Activated T-helper 17 cell treated with anti-CD3 and anti-CD28 coated beads, Interleukin-2, amount 50 U/mL, for 72 hours (primary cell): ENCODE measurements around the gene PNPLA7. TPM values are rescaled to one million over a fixed set of nuclear protein-coding genes. Genes with fewer than 3 reads are reported as not detected.
"Not testable (repeated sequence)": the region's sequence is repeated elsewhere in the genome, so short reads cannot be mapped to it uniquely, and the experiment has no call there.

Experiments used
- ATAC-seq: fragments of 150-1000 bp; cut with Tn5 transposase; replicated peaks from 2 replicates; pipeline ENCODE4 v1.10.0; 2021; ENCODE audit warnings: mild to moderate bottlenecking, moderate library complexity
- H3K27ac Mint-ChIP-seq: one replicate; pipeline ENCODE4 v1.8.0; 2022; ENCODE audit warnings: mixed read lengths
- H3K27me3 Mint-ChIP-seq: one replicate; pipeline ENCODE4 v1.8.0; 2022; ENCODE audit warnings: mixed read lengths
- H3K36me3 Mint-ChIP-seq: one replicate; pipeline ENCODE4 v1.8.0; 2022; ENCODE audit warnings: low read depth, mild to moderate bottlenecking, mixed read lengths
- H3K4me1 Mint-ChIP-seq: one replicate; pipeline ENCODE4 v1.8.0; 2022; ENCODE audit warnings: mixed read lengths
- H3K4me3 Mint-ChIP-seq: one replicate; pipeline ENCODE4 v1.8.0; 2022; ENCODE audit warnings: mild to moderate bottlenecking, mixed read lengths
- H3K9me3 Mint-ChIP-seq: one replicate; pipeline ENCODE4 v1.8.0; 2022; ENCODE audit warnings: mixed read lengths
- total RNA-seq, 2 donors: library from RNA; stranded (reverse); gene quantifications; one replicate each; pipeline ENCODE4 v1.2.3, GENCODE V29; 2022

Gene PNPLA7
- total RNA-seq, 2 donors from 2014 or later: 2.9 to 5.1 TPM

DNA sequence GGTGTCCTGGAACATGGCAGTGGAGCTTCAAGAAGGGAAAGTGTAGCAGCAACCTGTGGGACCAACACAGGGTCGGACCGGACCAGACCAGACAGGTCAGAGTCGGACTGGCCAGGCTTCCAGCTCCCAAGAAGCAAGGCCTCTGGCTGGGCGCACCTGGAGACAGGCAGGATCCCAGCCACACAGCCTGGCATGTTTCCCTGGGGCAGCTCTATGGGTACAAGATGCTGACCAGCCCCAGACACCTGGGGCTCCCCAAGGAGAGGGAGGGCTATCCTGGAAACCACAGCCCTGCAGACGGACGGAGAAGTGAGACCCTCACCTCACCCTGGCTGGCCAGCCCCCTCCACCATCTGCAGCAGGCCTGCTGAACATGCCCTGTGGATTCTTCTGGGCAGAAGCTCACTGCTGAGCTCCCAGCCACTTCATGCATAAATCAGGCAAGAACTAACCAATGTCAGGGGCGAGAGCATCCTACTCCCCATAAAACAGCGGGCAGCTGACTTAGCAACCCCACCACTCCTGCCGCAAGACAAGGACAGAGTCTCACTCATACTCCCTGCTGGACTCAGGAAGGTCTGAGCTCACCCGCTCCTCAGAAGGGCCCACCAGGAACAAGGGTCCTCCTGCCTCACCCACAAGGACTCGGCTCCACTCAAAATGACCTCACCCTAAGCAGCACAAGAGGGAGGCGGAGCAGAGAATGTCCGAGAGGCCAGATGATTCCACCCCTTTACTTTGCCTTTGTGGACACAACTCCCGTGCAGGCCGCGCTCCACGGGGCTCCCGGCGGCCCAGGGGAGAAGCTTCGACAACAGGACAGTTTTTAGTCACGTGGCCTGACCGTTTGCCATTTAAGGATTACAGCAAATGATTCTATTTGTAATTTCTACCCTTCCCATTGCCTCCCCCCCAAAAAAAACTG lies 31.4 kb upstream of the PNPLA7 start:
- Mint-ChIP-seq H3K4me3 (no peak overlapping the region), H3K9me3 (no peaks in the 10 kb centered on the region), H3K27ac (no peak overlapping the region), H3K36me3 (peaks cover 46% of the 10 kb centered on the region), H3K27me3 (no peaks in the 10 kb centered on the region), H3K4me1 (no peaks in the 10 kb centered on the region)
- ATAC-seq: no peak

DNA sequence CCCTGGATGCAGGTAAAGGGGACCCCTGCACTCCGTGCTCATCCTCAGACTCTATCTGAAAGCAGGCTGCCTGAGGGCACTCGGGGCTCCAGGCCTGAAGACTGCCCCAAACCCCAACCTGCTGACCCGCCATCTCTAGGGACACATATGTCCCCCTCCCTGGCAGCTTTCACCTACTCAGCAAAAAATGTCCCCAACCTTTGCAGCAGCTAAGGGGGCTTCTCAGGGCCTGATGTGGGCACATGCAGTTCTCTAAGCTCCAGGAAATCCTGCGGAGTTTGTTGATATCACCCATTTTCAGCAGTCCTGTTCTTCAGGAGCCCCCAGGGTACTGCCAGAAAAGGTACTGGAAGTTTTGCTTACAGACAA lies 30.7 kb upstream of the PNPLA7 start:
- Mint-ChIP-seq H3K9me3 (no peaks in the 10 kb centered on the region), H3K4me1 (peaks cover 3% of the 10 kb centered on the region), H3K36me3 (peaks cover 46% of the 10 kb centered on the region), H3K27me3 (no peaks in the 10 kb centered on the region), H3K27ac (no peak overlapping the region), H3K4me3 (no peak overlapping the region)
- ATAC-seq: no peak

DNA sequence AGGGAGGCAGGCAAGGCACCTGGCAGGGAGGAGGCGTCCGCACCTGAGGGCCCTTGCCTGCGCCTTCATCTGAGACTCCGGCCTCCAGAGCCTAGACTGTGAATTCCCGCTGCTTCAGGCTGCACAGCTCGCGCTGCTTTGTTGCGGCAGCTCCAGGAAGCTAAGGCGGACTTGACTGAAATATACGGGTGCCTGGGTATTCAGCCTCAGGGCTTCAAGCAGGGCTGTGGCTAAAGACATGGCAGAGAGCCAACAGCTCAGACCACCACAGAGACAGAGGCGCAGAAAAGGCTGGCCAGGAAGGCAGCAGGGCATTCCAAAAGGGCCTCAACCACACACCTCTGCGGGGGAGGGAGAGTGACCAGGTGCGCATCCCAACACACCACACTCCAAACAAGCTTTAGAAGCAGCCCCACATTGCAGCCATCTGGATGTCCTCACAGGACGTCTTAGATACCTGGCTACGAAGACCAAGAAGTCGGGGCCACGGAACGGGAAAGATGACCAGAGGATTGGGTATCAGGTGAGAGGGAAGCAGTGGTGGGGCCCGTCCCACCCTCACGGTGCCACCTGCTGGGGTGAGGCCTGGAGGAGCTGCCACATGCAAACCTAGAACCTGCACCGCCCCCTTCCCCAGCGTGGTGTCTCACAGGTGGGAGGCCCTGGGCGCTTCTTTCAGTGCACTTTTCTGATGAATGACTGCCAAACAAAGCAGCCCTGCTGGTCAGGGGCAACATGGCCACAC lies 30.2 kb upstream of the PNPLA7 start:
- Mint-ChIP-seq H3K9me3 (no peaks in the 10 kb centered on the region), H3K36me3 (peaks cover 46% of the 10 kb centered on the region), H3K27ac (no peak overlapping the region), H3K4me1 (peaks cover 9% of the 10 kb centered on the region), H3K4me3 (no peak overlapping the region), H3K27me3 (no peaks in the 10 kb centered on the region)
- no peak for ATAC-seq

GRCh38 chr9:137579259-137579604 lies 29.0 kb upstream of the PNPLA7 start:
- Mint-ChIP-seq H3K27ac (no peak overlapping the region), H3K27me3 (no peaks in the 10 kb centered on the region), H3K36me3 (peaks cover 48% of the 10 kb centered on the region), H3K9me3 (no peaks in the 10 kb centered on the region), H3K4me1 (peaks cover 15% of the 10 kb centered on the region), H3K4me3 (peak overlapping the region; percentile 81)
- ATAC-seq: no peak

GRCh38 chr9:137578518-137579258 lies 28.5 kb upstream of the PNPLA7 start, which contains the start of gene DPH7:
Gene DPH7, minus strand, starts transcription at chr9:137578925. Its CDS starts 148 bp downstream, at chr9:137578777.
- no peaks in the 10 kb centered on the region for H3K27me3 Mint-ChIP-seq
- ATAC-seq: peak; percentile 99
- peaks cover 15% of the 10 kb centered on the region for H3K4me1 Mint-ChIP-seq
- H3K9me3 Mint-ChIP-seq: no peaks in the 10 kb centered on the region
- peaks cover 52% of the 10 kb centered on the region for H3K36me3 Mint-ChIP-seq
- H3K27ac Mint-ChIP-seq: peak within 1 kb of the TSS; percentile 72
- peak within 1 kb of the TSS; percentile 81 for H3K4me3 Mint-ChIP-seq

DNA sequence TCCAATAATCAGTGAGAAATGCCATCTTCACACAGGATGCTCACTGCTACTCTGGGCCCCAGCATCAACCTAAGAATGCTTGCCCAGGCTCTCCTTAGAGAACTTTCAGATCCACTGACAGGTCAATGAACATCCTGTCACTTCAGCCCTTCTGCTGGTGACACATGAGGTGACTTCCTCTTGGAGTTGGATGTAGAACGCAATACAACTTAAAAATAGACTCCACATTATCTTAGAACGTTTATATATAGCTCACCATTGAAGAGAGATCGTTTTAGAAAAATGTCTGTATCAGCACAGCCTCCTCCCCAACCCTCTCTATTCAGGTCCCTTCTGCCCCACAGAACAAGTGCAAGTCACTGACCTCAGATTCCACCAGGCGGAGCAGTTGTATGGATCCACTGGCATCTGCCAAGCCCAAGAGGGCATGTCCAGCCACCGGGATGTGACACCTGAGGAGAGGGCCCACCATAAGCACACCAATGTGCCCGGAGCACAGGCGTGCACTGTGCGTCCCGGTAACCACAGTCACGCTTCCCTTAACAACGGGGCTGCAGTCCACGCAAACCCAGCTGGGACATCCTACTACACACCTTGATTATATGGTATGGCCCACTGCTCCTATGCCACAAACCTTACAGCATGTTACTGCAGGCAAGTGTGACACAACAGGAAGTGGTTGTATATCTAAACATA lies 25.7 kb upstream of the PNPLA7 start:
- no peak for ATAC-seq
- H3K4me3 Mint-ChIP-seq: peak overlapping the region; percentile 81
- no peaks in the 10 kb centered on the region for H3K9me3 Mint-ChIP-seq
- no peaks in the 10 kb centered on the region for H3K27me3 Mint-ChIP-seq
- peak overlapping the region; percentile 85 for H3K27ac Mint-ChIP-seq
- peaks cover 51% of the 10 kb centered on the region for H3K36me3 Mint-ChIP-seq
- H3K4me1 Mint-ChIP-seq: peaks cover 20% of the 10 kb centered on the region

GRCh38 chr9:137575364-137575715 lies 25.1 kb upstream of the PNPLA7 start:
- ATAC-seq: peak; percentile 53
- H3K36me3 Mint-ChIP-seq: peaks cover 56% of the 10 kb centered on the region
- peak overlapping the region; percentile 81 for H3K4me3 Mint-ChIP-seq
- H3K27ac Mint-ChIP-seq: peak overlapping the region; percentile 85
- H3K4me1 Mint-ChIP-seq: peaks cover 25% of the 10 kb centered on the region
- no peaks in the 10 kb centered on the region for H3K9me3 Mint-ChIP-seq
- no peaks in the 10 kb centered on the region for H3K27me3 Mint-ChIP-seq

DNA sequence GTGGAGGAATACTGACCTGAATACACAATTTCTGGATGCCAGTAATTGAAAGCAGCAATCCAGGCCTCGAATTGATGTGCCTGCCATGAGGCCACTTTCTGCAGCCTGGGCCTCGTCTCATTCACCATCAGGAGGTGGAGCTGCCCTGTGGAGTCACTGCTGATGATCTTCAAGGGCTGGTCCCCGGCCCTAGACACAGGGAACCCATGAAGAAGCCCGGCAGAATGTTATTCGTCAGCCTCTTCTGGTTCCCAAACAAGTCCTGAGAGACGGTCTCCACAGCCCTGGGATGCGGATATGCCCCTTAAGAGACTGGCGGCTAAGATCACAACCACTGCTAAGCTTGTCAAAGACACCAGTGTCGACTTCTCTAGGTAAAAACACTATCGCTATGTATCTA lies 24.0 kb upstream of the PNPLA7 start:
- H3K4me1 Mint-ChIP-seq: peaks cover 27% of the 10 kb centered on the region
- H3K9me3 Mint-ChIP-seq: no peaks in the 10 kb centered on the region
- H3K27ac Mint-ChIP-seq: no peak overlapping the region
- no peaks in the 10 kb centered on the region for H3K27me3 Mint-ChIP-seq
- no peak overlapping the region for H3K4me3 Mint-ChIP-seq
- H3K36me3 Mint-ChIP-seq: peaks cover 58% of the 10 kb centered on the region
- ATAC-seq: no peak

DNA sequence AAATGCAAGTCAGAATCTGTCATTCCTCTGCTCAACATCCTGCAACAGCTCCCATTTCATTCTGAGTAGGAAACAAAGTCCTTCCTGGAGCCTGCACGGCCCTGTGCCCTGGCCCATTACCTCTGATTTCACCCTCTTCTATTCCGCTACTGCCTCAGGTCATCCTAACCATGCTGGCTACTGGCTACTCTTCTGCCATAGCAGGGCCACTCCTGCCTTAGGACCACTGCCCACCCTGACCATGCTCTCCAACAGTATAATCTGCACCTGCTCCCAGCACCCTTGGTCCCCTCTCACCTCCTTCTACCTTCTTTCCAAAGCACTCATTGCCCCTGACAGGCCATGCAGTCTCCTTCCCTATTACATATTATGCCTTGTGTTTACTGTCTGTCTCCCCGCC lies 20.4 kb upstream of the PNPLA7 start:
- Mint-ChIP-seq H3K27ac (peak overlapping the region; percentile 42), H3K27me3 (no peaks in the 10 kb centered on the region), H3K9me3 (no peaks in the 10 kb centered on the region), H3K36me3 (peaks cover 47% of the 10 kb centered on the region), H3K4me3 (no peak overlapping the region), H3K4me1 (peaks cover 20% of the 10 kb centered on the region)
- ATAC-seq: no peak

DNA sequence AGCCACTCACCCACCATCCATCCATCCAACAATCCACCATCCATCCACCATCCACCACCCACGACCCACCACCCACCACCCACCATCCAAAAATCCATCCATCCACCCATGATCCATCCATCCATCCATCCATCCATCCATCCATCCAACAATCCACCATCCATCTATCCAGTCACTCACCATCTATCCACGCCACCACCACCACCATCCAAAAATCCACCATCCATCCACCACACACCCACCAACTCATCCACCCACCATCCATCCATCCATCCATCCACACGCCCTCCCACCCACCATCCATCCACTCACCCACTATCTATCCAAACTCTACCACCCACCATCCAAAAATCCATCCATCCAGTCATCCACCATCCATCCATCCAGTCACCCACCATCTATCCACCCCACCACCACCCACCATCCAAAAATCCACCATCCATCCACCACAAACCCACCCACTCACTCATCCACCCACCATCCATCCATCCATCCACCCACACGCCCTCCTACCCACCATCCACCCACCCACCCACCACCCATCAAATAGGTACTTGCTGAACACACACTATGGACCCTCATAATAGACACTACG lies 19.5 kb upstream of the PNPLA7 start:
- peaks cover 40% of the 10 kb centered on the region for H3K36me3 Mint-ChIP-seq
- H3K4me1 Mint-ChIP-seq: peaks cover 12% of the 10 kb centered on the region
- no peak for ATAC-seq
- H3K27me3 Mint-ChIP-seq: no peaks in the 10 kb centered on the region
- no peak overlapping the region for H3K27ac Mint-ChIP-seq
- H3K4me3 Mint-ChIP-seq: no peak overlapping the region
- no peaks in the 10 kb centered on the region for H3K9me3 Mint-ChIP-seq

GRCh38 chr9:137568445-137568844 lies 18.2 kb upstream of the PNPLA7 start:
- H3K27me3 Mint-ChIP-seq, H3K9me3 Mint-ChIP-seq, H3K4me3 Mint-ChIP-seq, ATAC-seq: not testable (repeated sequence)
- Mint-ChIP-seq H3K36me3 (peaks cover 40% of the 10 kb centered on the region), H3K4me1 (peaks cover 19% of the 10 kb centered on the region), H3K27ac (peak overlapping the region; percentile 17)

GRCh38 chr9:137564817-137565411 lies 14.7 kb upstream of the PNPLA7 start:
- Mint-ChIP-seq H3K9me3 (no peaks in the 10 kb centered on the region), H3K4me1 (peaks cover 8% of the 10 kb centered on the region), H3K4me3 (no peak overlapping the region), H3K27me3 (no peaks in the 10 kb centered on the region), H3K36me3 (peaks cover 48% of the 10 kb centered on the region), H3K27ac (peak overlapping the region; percentile 73)
- no peak for ATAC-seq

DNA sequence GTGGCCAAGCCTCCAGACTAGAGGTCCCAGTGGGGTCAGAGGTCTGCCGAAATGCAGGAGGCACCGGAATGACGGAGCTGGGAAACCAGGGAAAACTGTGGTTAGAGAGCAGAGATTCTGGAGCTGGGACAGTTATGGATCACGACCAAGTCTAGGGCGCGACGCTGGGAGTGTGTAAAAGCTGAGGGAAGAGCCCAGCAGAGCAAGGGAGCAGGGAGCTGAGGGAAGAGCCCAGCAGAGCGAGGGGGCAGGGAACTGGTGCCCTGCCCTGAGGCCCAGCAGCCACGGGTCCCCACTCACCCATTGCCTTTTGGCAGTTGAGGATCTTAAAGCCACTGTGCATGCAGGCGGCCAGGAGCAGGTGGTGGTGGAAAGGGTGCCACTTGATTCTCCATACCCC lies 13.9 kb upstream of the PNPLA7 start:
- Mint-ChIP-seq H3K27ac (peak overlapping the region; percentile 73), H3K4me1 (peaks cover 8% of the 10 kb centered on the region), H3K36me3 (peaks cover 56% of the 10 kb centered on the region), H3K27me3 (no peaks in the 10 kb centered on the region), H3K9me3 (no peaks in the 10 kb centered on the region), H3K4me3 (no peak overlapping the region)
- no peak for ATAC-seq
